ENCODE measurements around the gene LCE2C. TPM values are rescaled to one million over a fixed set of nuclear protein-coding genes. Genes with fewer than 3 reads are reported as not detected.
"Not testable (repeated sequence)": the region's sequence is repeated elsewhere in the genome, so short reads cannot be mapped to it uniquely, and the experiment has no call there.

LCE2C gene
- total and polyA plus RNA-seq, 11 donors: not detected

DNA sequence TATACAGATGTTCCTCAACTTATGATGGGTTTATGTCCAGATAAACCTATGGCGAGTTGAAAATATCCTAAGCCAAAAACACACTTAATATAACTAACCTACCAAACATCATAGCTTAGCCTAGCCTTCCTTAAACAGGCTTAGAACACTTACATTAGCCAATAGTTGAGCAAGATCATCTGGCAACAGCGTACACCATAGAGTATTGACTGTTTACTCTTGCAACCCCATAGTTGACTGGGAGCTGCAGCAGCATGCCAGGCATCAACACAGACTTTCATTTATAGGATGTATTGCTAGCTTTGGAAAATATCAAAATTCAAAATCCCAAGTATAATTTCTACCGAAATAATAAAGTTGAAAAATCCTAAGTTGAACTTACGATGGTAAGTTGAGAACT, 17.4 kb upstream of the LCE2C start:
- intact Hi-C loops (cut with DNase I): loop anchor here in 2 of 10 donors (10.0 kb wide), 1 partner anchor 567 kb away; no protein-coding TSS in a partner anchor
- Histone ChIP-seq H3K36me3 (no peaks in the 10 kb centered on the region), H3K27ac (no peak overlapping the region), H3K4me1 (no peaks in the 10 kb centered on the region), H3K9me3 (no peaks in the 10 kb centered on the region), H3K27me3 (peaks cover 0 to 5% (median 0%) of the 10 kb centered on the region in 9 donors), H3K4me3 (no peak overlapping the region)
- no peak for TF ChIP-seq POLR2A (IDR thresholded peaks at IDR 0.05)
- TF ChIP-seq, protein P1, sequence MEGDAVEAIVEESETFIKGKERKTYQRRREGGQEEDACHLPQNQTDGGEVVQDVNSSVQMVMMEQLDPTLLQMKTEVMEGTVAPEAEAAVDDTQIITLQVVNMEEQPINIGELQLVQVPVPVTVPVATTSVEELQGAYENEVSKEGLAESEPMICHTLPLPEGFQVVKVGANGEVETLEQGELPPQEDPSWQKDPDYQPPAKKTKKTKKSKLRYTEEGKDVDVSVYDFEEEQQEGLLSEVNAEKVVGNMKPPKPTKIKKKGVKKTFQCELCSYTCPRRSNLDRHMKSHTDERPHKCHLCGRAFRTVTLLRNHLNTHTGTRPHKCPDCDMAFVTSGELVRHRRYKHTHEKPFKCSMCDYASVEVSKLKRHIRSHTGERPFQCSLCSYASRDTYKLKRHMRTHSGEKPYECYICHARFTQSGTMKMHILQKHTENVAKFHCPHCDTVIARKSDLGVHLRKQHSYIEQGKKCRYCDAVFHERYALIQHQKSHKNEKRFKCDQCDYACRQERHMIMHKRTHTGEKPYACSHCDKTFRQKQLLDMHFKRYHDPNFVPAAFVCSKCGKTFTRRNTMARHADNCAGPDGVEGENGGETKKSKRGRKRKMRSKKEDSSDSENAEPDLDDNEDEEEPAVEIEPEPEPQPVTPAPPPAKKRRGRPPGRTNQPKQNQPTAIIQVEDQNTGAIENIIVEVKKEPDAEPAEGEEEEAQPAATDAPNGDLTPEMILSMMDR (IDR thresholded peaks at IDR 0.05): no peak
- DNase-seq (no peak), ATAC-seq (no peak)
- WGBS, 4 donors: 82 to 86% (median 83%) methylated on average over 4 of the region's 4 CpGs

DNA sequence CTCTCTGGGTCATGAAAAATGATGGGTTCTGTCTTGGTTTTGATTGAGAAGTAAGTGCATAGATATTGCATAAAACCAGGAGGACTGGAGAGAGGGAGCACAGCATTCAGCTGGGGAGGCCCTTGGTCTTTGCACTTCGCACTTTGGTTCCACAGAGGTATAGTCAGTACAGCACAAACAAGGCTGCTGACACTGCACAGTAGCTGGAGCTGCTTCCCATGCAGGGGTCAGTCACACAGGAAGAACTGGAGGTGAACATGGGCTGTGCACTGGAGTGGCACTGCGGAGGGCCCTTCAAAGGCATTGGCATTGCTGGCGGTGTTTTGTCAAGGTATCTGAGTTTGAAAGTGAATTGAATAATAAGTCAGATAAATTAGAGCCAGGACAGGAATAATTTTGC, 16.4 kb upstream of the LCE2C start:
- Histone ChIP-seq H3K27me3 (peaks cover 0 to 10% (median 0%) of the 10 kb centered on the region in 9 donors), H3K9me3 (no peaks in the 10 kb centered on the region), H3K4me3 (no peak overlapping the region), H3K27ac (no peak overlapping the region), H3K4me1 (no peaks in the 10 kb centered on the region), H3K36me3 (no peaks in the 10 kb centered on the region)
- 75 to 91% (median 87%) methylated on average over 3 of the region's 3 CpGs for WGBS, 4 donors
- no peak for ATAC-seq
- TF ChIP-seq, protein P1 (IDR thresholded peaks at IDR 0.05): no peak
- no peak for TF ChIP-seq POLR2A (IDR thresholded peaks at IDR 0.05)
- intact Hi-C loops (cut with DNase I): loop anchor here in 2 of 10 donors (10.0 kb wide), 1 partner anchor 566 kb away; no protein-coding TSS in a partner anchor
- DNase-seq: no peak

DNA sequence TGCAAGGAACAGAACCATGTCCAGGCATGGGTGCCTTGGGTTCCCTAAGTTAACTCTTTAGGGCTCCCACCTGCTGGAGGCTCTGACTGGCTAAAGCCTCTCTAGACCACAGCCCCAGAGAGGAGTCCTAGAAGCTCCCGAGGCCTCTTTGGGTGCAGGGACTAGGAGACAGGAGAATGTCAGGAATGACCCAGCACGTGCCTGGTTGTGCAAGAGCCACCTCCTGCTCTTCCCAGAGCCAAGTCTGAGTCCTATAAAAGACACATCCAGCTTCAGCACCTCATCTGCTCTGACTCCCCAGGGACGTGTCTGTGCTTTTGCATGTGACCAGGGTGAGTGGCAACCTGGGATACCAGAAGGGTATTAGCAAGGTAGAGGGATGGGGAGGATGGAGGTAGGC, 12.0 kb upstream of the LCE2C start, which contains the start of gene LCE2D:
Gene LCE2D (plus strand): TSS at position 283 of the 400 bp plus-strand sequence. CDS start 726 bp downstream, outside the sequence.
- H3K27me3 ChIP-seq: peaks cover 0 to 10% (median 0%) of the 10 kb centered on the region in 9 donors
- TF ChIP-seq, protein P1 (IDR thresholded peaks at IDR 0.05): no peak
- no peak for TF ChIP-seq POLR2A (IDR thresholded peaks at IDR 0.05)
- no peaks in the 10 kb centered on the region for H3K4me1 ChIP-seq
- H3K4me3 ChIP-seq: no peak within 1 kb of the TSS
- no peak within 1 kb of the TSS for H3K27ac ChIP-seq
- ATAC-seq: no peak
- 50 to 57% (median 53%) methylated on average over 3 of the region's 3 CpGs for WGBS, 4 donors
- H3K9me3 ChIP-seq: peaks cover 0 to 2% (median 0%) of the 10 kb centered on the region in 12 donors
- DNase-seq: no peak
- H3K36me3 ChIP-seq: no peaks in the 10 kb centered on the region
- intact Hi-C loops (cut with DNase I): no loop called here

DNA sequence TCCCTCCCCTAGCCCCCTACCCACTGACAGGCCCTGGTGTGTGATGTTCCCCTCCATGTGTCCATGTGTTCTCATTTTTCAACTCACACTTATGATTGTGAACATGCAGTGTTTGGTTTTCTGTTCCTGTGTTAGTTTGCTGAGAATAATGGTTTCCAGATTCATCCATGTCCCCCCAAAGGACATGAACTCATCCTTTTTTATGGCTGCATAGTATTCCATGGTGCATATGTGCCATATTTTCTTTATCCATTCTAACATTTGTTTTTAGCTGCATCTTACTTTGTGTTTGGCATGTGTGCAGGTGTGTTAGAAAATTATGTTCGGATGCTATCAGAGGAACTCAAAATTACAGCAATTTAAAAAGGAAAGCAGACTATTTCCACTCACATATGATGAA, 8.9 kb upstream of the LCE2C start:
- intact Hi-C loops (cut with DNase I); H3K4me3 ChIP-seq; H3K4me1 ChIP-seq; ATAC-seq; H3K9me3 ChIP-seq; H3K36me3 ChIP-seq; DNase-seq; H3K27ac ChIP-seq: not testable (repeated sequence)
- WGBS, 4 donors: 68 to 92% (median 82%) methylated on average over 1 of the region's 1 CpG
- peaks cover 0 to 10% (median 0%) of the 10 kb centered on the region in 9 donors for H3K27me3 ChIP-seq

DNA sequence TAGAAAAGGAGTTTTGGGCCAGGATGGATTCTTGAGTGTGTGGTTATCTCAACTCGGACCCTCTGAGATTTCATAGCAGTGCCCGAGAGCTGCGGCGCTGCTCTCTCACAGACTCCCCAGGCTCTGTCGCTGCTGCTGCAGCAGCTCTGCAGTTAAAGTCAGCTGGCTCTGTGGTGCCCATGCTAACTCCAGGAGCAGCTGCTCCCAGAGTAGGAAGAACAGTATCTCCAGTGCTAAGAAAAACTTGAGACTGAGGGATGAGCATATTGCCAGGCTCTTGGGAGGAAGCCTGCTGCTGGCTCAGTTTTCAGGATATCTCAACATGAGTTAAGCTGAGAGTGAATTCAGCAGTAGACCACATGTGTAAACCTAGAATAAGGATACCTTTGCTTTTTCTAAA, 7.4 kb upstream of the LCE2C start:
- H3K4me1 ChIP-seq: no peaks in the 10 kb centered on the region
- TF ChIP-seq, protein P1 (IDR thresholded peaks at IDR 0.05): no peak
- TF ChIP-seq POLR2A (IDR thresholded peaks at IDR 0.05): no peak
- H3K4me3 ChIP-seq: no peak overlapping the region
- peaks cover 0 to 2% (median 0%) of the 10 kb centered on the region in 12 donors for H3K9me3 ChIP-seq
- DNase-seq (no peak), ATAC-seq (no peak)
- 69 to 85% (median 80%) methylated on average over 4 to 5 of the region's 5 CpGs for WGBS, 4 donors
- intact Hi-C loops (cut with DNase I): no loop called here
- no peaks in the 10 kb centered on the region for H3K36me3 ChIP-seq
- no peak overlapping the region for H3K27ac ChIP-seq
- peaks cover 0 to 9% (median 0%) of the 10 kb centered on the region in 9 donors for H3K27me3 ChIP-seq
